Fibroblast of peridontal ligament (primary cell): Measurements from ENCODE around the gene CHST11.

Experiments used
- DNase-seq: peaks from one replicate; pipeline ENCODE4 v3.0.0-alpha.2; 2010; ENCODE audit errors: extremely low read depth

CHST11 gene

DNA sequence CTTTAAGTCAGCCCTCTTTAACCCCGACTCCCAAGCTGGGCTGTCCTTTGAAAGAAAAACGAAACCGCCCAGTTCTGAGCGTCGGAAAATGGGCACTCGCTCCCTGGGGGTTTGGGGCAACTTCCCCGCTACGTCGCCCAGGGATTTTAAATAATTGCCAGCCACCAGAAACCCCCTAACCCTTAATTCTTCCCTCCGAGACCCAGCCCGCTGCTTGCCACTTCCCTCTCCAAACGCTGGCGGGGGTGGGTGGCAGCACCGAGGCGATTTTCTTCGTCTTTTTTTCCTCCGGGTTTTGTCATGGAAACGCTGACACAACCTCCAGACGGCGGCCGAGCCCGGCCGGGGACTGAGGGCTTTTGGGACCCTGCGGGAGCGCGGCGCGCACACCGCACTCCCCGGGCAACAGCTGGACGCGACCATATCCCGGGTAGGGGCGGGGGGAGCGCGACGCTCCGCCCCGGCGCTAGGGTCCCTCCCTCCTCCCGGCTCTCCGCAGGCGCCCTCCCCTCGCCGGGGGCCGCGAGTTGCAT lies at the start of gene CHST11:
TSS of gene CHST11 (plus strand) at position 532 of the 533 bp plus-strand sequence.
- peak; percentile 82 for DNase-seq

GRCh38 chr12:104407438-104407837 lies 49.3 kb upstream of the CHST11 start:
- no peak for DNase-seq

- DNase-seq, result no peak
These were observed 48.8 kb upstream of the CHST11 start for GRCh38 chr12:104407922-104408321.

- no peak for DNase-seq
These were observed 46.4 kb upstream of the CHST11 start for GRCh38 chr12:104410326-104410725.

DNA sequence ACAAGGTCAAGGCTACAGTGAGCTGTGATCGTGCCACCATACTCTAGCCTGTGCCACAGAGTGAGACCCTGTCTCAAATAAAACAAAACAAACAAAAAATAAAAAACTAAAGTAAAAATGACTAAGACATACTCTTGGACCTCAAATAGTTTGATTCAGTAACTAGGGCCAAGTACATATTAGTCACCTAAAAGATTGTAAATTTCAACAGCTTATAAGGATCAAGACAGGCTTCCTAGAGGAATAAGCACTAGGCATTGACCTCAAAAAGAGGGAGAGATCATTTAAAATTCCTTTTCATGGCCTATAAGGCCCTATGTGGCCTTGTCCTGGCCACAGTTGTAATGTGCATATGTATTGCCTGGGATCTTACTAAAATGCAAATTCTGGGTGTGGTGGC lies 46.0 kb upstream of the CHST11 start:
- DNase-seq, result peak; percentile 8

- DNase-seq, result no peak
These were observed 44.7 kb upstream of the CHST11 start for GRCh38 chr12:104411826-104412641.

DNA sequence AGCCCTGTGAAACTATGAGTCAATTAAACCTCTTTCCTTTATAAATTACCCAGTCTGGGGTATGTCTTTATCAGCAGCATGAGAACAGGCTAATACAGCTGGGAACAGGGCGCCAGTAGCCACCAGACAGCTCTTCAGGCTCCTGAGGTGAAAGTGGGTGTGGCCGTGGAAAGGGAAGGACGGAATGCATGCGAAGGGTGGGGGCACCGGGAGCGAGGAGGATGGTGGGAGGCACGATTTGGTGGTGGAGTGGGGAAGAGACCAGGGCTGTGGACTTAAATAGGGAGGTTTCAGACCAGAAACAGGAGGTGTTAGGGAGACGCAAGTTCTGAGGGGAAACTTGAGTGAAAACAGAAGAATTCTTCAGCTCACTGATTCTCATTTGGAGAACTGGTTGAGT lies 44.1 kb upstream of the CHST11 start:
- no peak for DNase-seq

DNA sequence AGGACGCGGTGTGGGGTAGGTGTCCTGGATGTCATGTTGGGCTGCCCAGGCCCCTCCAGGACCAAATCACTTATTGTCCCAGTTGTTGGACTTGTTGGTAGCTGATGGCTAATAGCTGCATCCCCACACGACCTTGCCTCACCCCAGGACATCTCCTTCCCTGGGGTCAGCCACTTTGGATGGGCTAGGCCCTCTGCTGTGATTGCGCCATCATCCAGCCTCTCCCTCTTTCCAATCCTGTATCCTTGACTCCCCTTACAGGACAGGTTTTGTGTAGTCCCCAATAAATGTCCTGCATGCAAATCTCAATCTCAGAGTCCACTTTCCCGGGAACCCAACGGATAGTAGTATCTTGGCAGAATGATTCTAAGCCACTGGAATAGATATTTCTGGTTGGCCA lies 43.4 kb upstream of the CHST11 start:
- no peak for DNase-seq

DNA sequence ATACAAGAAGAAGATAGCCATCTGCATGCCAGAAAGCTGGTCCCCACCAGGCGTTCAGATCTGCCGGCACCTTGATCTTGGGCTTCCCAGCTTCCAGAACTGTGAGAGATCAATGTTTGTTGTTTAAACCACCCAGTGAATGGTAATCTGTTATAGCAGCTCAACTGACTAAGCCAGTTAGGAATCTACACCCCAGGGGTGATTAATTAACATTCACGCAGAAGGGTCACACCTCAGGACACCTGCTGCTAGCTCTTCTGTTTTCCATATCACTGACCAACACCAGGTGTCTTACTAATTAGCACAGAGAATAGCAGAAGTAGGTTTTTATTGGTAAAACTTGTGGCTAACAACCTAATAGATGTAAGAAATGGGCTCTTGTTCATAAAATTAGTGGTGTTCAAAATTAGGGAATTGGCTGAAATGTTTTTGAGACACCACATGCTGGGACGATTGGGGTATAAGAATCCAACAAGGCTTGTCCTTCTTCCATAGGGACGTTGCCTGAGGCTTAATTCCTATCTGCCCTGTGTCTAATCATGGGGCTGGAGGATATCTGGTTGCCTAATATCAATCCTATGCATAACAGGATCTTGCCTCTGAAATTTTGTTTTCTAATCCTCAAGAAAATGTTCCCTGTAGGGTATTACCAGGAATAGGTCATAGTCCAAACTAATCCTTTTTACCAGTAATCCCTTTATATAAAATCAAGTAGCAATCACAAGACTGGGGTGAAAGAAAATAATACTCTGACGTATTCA lies 42.0 kb upstream of the CHST11 start:
- no peak for DNase-seq

DNA sequence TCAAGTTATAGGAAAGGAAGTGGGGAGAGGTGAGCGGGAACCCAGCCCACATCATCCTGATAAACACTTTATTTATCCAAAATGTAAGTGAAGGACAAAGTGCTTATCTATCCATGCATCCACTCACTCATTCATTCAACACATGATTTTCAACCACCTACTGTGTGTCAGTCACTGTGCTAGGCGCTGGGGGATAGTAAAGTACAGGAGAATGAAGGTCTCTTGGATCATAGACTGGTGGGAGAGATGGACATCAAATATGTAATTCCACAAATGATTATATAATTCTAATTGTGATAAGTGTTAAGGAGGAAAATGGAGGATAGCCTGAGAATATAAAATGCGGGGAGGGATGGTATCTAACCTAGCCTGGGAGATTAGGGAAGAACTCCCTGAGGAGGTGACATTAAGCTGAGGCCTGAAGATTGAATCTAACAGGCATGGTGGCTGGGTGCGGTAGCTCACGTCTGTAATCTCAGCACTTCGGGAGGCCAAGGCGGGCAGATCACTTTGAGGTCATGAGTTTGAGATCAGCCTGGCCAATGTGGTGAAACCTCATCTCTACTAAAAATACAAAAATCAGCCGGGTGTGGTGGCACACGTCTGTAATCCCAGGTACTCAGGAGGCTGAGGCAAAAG lies 41.3 kb upstream of the CHST11 start:
- DNase-seq, result no peak

DNA sequence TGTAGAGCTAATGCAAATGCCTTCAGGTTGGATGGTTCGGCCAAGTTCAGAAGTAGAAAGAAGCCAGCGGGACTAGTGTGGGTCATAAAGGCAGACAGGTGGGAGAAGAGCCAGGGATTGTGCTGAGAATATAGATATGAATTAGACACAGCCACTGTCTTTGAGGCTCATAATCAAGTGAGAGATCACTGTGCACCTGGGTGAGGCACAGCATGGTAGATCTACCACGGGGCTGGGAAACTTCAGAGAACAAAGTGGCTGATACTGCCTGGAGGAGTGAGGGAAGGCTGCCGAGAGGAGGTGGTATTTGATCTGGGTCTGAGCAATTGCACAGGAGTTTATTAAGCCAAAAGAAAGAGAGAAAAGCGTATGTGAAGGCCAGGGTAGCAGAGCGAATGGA lies 40.6 kb upstream of the CHST11 start:
- DNase-seq, result no peak

DNA sequence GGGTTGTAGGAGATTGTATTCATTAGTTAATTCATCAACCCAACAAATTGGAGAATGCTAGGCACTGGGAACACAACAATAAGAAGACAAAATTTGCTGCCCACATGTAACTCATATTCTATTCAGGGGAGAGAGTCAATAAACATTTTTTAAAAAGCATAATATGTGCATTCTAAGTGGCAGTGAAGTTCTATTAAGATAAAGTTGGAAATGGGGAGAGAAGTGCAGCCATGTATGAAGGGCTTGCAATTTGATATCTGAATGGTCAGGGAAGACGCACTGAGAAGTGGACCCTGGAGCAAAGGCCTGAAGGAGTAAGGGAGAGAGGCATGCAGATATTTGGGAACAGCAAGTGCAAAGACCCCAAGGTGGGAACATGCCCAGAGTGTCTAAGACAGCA lies 40.2 kb upstream of the CHST11 start:
- no peak for DNase-seq

GRCh38 chr12:104419717-104420116 lies 37.0 kb upstream of the CHST11 start:
- DNase-seq, result no peak

- no peak for DNase-seq
These were observed 35.9 kb upstream of the CHST11 start for GRCh38 chr12:104420868-104421267.

GRCh38 chr12:104421343-104421742 lies 35.4 kb upstream of the CHST11 start:
- DNase-seq, result no peak

DNA sequence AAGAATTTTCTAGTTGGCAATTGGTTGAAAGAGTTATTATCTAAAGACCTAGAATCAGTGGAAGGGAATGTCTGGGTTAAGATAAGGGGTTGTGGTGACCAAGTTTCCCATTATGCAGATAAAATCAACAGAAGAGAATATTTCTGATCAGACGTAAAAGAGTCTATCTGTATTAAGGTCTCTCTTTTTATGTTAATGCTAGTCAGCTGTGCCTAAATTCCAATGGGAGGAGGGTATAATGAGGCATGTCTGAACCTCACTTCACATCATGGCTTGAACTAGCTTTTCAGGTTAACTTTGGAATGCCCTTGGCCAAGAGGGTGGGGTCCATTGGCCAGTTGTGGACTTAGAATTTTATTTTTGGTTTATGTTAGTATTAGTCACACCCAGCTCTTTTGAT lies 34.3 kb upstream of the CHST11 start:
- no peak for DNase-seq

DNA sequence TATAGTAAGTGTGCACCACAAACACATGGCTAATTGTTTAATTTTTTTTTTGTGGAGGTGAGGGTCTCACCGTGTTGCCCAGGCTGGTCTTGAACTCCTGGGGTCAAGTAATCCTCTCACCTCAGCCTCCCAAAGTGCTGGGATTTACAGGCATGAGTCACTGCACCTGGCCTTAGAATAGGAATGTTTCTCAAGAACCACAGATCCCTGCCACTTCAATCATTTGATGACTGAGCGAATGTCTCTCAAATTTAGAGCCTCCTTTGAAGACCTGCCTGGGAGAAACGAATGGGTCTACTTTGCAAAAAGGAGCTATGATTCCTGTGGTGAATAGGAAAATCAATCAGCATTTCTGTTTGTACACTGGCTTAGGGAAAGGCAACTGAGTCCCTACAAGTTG lies 33.5 kb upstream of the CHST11 start:
- DNase-seq, result no peak

GRCh38 chr12:104423809-104424208 lies 32.9 kb upstream of the CHST11 start:
- DNase-seq, result no peak

- no peak for DNase-seq
These were observed 31.8 kb upstream of the CHST11 start for GRCh38 chr12:104424955-104425354.

DNA sequence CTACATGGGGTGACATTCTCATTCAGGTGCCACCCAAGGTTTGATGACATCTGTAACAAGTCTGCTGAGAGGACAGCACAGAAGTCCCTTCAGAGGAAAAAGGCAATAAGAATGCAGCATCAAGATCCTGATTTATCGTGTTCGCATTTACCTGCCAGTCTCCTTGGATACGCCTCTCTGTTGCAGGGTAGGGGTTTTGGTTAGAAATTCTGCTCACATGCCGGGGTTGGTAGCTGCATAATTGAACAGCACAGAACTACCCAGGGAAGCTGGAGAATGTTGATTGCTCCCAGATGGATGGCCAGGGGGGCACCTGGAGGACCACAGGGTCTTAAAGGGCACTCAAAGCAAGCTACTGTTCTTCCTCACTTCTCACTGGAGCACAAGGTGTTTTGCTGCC lies 31.1 kb upstream of the CHST11 start:
- DNase-seq, result no peak

- DNase-seq, result peak; percentile 3
These were observed 29.7 kb upstream of the CHST11 start for GRCh38 chr12:104426926-104427546.

DNA sequence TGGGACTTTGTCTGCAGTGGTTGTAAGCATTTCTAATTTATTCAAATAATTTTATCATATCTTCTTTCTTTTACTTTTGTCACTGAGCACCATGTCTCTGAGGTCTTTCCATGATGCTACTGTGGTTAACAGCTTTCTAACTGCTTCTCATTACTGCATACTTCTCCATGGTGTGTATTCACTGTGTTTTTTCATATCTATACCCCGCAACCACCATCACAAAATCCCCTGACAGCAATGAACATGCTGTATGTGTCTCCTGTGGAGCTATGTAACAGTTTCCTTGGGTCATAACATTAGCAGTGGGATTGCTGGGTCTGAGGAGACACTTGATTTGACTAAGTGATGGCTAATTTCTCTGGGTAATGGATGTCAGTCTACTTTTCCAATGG lies 29.2 kb upstream of the CHST11 start:
- DNase-seq, result no peak
